MM.1S (cell line): Measurements from ENCODE around the gene NOTUM.

Experiments used
- DNase-seq: peaks from one replicate; pipeline ENCODE4 v3.0.0-alpha.2; 2015
- H2AFZ ChIP-seq: fragments of 300-600 bp; sonication (generic); 2 replicates; pipeline ENCODE4 v1.6.0; 2016; ENCODE audit warnings: antibody characterized with exemption, low read length
- H3F3A ChIP-seq: fragments of 300-600 bp; sonication (generic); 2 replicates; pipeline ENCODE4 v1.6.1; 2016; ENCODE audit warnings: mild to moderate bottlenecking, antibody characterized with exemption, low read length, moderate library complexity, mixed read lengths; ENCODE audit not compliant: insufficient read depth
- H3K27ac ChIP-seq: fragments of 300-600 bp; sonication (generic); 2 replicates; pipeline ENCODE4 v1.5.1; 2016; ENCODE audit warnings: mild to moderate bottlenecking, low read length
- H3K27me3 ChIP-seq: fragments of 300-600 bp; sonication (generic); replicated peaks from 2 replicates; pipeline ENCODE4 v1.6.0; 2016; ENCODE audit warnings: low read length; ENCODE audit not compliant: insufficient read depth
- H3K36me3 ChIP-seq: fragments of 300-600 bp; sonication (generic); replicated peaks from 2 replicates; pipeline ENCODE4 v1.6.1; 2016; ENCODE audit warnings: mild to moderate bottlenecking, low read length, mixed read lengths; ENCODE audit not compliant: insufficient read depth
- H3K4me1 ChIP-seq: fragments of 300-600 bp; sonication (generic); 2 replicates; pipeline ENCODE4 v1.6.1; 2016; ENCODE audit warnings: low read length, mixed read lengths
- H3K4me2 ChIP-seq: fragments of 300-600 bp; sonication (generic); 2 replicates; pipeline ENCODE4 v1.6.0; 2016; ENCODE audit warnings: low read depth, low read length
- H3K4me3 ChIP-seq: fragments of 300-600 bp; sonication (generic); 2 replicates; pipeline ENCODE4 v1.5.1; 2016; ENCODE audit warnings: low read length, mixed read lengths
- H3K79me2 ChIP-seq: fragments of 300-600 bp; sonication (generic); 2 replicates; pipeline ENCODE4 v1.6.1; 2016; ENCODE audit warnings: mixed run types, low read length, mixed read lengths
- H3K9ac ChIP-seq: fragments of 300-600 bp; sonication (generic); 2 replicates; pipeline ENCODE4 v1.6.1; 2016; ENCODE audit warnings: low read length, mixed read lengths
- H3K9me2 ChIP-seq: fragments of 300-600 bp; sonication (generic); replicated peaks from 2 replicates; pipeline ENCODE4 v1.6.1; 2016; ENCODE audit warnings: mild to moderate bottlenecking, low read length, mixed read lengths; ENCODE audit not compliant: insufficient read depth
- H3K9me3 ChIP-seq: fragments of 300-600 bp; sonication (generic); replicated peaks from 2 replicates; pipeline ENCODE4 v1.6.1; 2016; ENCODE audit warnings: mild to moderate bottlenecking, low read length, mixed read lengths; ENCODE audit not compliant: insufficient read depth
- H4K20me1 ChIP-seq: fragments of 300-600 bp; sonication (generic); 2 replicates; pipeline ENCODE4 v1.6.1; 2016; ENCODE audit warnings: mild to moderate bottlenecking, low read length, moderate library complexity, mixed read lengths; ENCODE audit not compliant: insufficient read depth
- EZH2 ChIP-seq: fragments of 300-600 bp; sonication (generic); optimal IDR thresholded peaks from 2 replicates; pipeline ENCODE3; 2017; ENCODE audit warnings: low read depth, mild to moderate bottlenecking, antibody characterized with exemption, low read length, mixed read lengths
- EZH2phosphoT487 ChIP-seq: fragments of 300-600 bp; sonication (generic); IDR thresholded peaks from 2 replicates; pipeline ENCODE4 v1.6.1; 2018; ENCODE audit warnings: antibody characterized with exemption, low read length
- TF ChIP-seq, protein P1 (sequence below): fragments of 300-600 bp; sonication (generic); IDR thresholded peaks from 2 replicates; pipeline ENCODE4 v1.5.1; 2016; ENCODE audit warnings: antibody characterized with exemption, low read length, mixed read lengths

Gene NOTUM

GRCh38 chr17:81961087-81961511 is at the start of gene NOTUM:
Gene NOTUM, minus strand, starts transcription at chr17:81961187. Its CDS starts 278 bp downstream, at chr17:81960909.
- no peaks in the 10 kb centered on the region for H3K9me2 ChIP-seq
- TF ChIP-seq, protein P1, sequence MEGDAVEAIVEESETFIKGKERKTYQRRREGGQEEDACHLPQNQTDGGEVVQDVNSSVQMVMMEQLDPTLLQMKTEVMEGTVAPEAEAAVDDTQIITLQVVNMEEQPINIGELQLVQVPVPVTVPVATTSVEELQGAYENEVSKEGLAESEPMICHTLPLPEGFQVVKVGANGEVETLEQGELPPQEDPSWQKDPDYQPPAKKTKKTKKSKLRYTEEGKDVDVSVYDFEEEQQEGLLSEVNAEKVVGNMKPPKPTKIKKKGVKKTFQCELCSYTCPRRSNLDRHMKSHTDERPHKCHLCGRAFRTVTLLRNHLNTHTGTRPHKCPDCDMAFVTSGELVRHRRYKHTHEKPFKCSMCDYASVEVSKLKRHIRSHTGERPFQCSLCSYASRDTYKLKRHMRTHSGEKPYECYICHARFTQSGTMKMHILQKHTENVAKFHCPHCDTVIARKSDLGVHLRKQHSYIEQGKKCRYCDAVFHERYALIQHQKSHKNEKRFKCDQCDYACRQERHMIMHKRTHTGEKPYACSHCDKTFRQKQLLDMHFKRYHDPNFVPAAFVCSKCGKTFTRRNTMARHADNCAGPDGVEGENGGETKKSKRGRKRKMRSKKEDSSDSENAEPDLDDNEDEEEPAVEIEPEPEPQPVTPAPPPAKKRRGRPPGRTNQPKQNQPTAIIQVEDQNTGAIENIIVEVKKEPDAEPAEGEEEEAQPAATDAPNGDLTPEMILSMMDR, result no peak
- TF ChIP-seq EZH2phosphoT487, result no peak
- no peak for TF ChIP-seq EZH2
- H3K27ac ChIP-seq, result no peak within 1 kb of the TSS
- H3K36me3 ChIP-seq, result no peaks in the 10 kb centered on the region
- H3K4me2 ChIP-seq, result no peak within 1 kb of the TSS
- no peaks in the 10 kb centered on the region for H3K9me3 ChIP-seq
- H3F3A ChIP-seq, result no peaks in the 10 kb centered on the region
- H3K4me3 ChIP-seq, result no peak within 1 kb of the TSS
- no peaks in the 10 kb centered on the region for H4K20me1 ChIP-seq
- no peaks in the 10 kb centered on the region for H3K4me1 ChIP-seq
- no peak for DNase-seq
- peaks cover 77% of the 10 kb centered on the region for H3K27me3 ChIP-seq
- no peak within 1 kb of the TSS for H2AFZ ChIP-seq
- H3K9ac ChIP-seq, result no peak within 1 kb of the TSS
- H3K79me2 ChIP-seq, result no peaks in the 10 kb centered on the region

- Histone ChIP-seq H3K27ac (no peak overlapping the region), H3K9ac (no peak overlapping the region), H3K79me2 (no peaks in the 10 kb centered on the region), H3F3A (no peaks in the 10 kb centered on the region), H2AFZ (no peak overlapping the region), H3K4me3 (no peak overlapping the region), H3K27me3 (no peaks in the 10 kb centered on the region), H3K9me3 (no peaks in the 10 kb centered on the region), H4K20me1 (no peaks in the 10 kb centered on the region), H3K4me2 (no peak overlapping the region), H3K4me1 (no peaks in the 10 kb centered on the region), H3K9me2 (no peaks in the 10 kb centered on the region), H3K36me3 (no peaks in the 10 kb centered on the region)
- DNase-seq, result no peak
- TF ChIP-seq EZH2, result no peak
- no peak for TF ChIP-seq EZH2phosphoT487
- TF ChIP-seq, protein P1, result no peak
These were observed 48.4 kb upstream of the NOTUM start for GRCh38 chr17:82009413-82009812.

GRCh38 chr17:82008941-82009405 is 48.0 kb upstream of the NOTUM start:
- no peak overlapping the region for H2AFZ ChIP-seq
- H4K20me1 ChIP-seq, result no peaks in the 10 kb centered on the region
- no peak overlapping the region for H3K9ac ChIP-seq
- DNase-seq, result no peak
- no peak overlapping the region for H3K4me2 ChIP-seq
- H3K9me3 ChIP-seq, result no peaks in the 10 kb centered on the region
- TF ChIP-seq EZH2phosphoT487 (no peak), EZH2 (no peak)
- TF ChIP-seq, protein P1, result no peak
- H3F3A ChIP-seq, result no peaks in the 10 kb centered on the region
- H3K36me3 ChIP-seq, result no peaks in the 10 kb centered on the region
- H3K4me3 ChIP-seq, result no peak overlapping the region
- H3K27ac ChIP-seq, result no peak overlapping the region
- H3K4me1 ChIP-seq, result no peaks in the 10 kb centered on the region
- no peaks in the 10 kb centered on the region for H3K27me3 ChIP-seq
- no peaks in the 10 kb centered on the region for H3K79me2 ChIP-seq
- no peaks in the 10 kb centered on the region for H3K9me2 ChIP-seq
